ENCODE results near the gene POLR2F. TPM values are rescaled to one million over a fixed set of nuclear protein-coding genes. Genes with fewer than 3 reads are reported as not detected.

Gene POLR2F
- total RNA-seq, 4 donors from 2014 or later: 57.3 to 73.9 (median 61.6) TPM

- no peak for DNase-seq (ENCODE audit: low spot score)
- no peak for ATAC-seq (ENCODE audit: low FRiP score)
- no peak for TF ChIP-seq CTCF (IDR thresholded peaks at IDR 0.05)
These were observed 29.7 kb downstream of the POLR2F start for GRCh38 chr22:37982938-37983859.

GRCh38 chr22:37983860-37984791 is 30.6 kb downstream of the POLR2F start, which contains the start of gene SOX10:
Gene SOX10 (minus strand): TSS chr22:37984555. CDS start chr22:37983784, 771 bp downstream.
- DNase-seq (ENCODE audit: low spot score): no peak
- ATAC-seq (ENCODE audit: low FRiP score): no peak
- no peak for TF ChIP-seq CTCF (IDR thresholded peaks at IDR 0.05)

GRCh38 chr22:37985050-37985585 is 31.6 kb downstream of the POLR2F start:
- ATAC-seq (ENCODE audit: low FRiP score): no peak

GRCh38 chr22:37985751-37986281 is 32.3 kb downstream of the POLR2F start:
- TF ChIP-seq CTCF (IDR thresholded peaks at IDR 0.05): no peak
- ATAC-seq (ENCODE audit: low FRiP score) (no peak), DNase-seq (ENCODE audit: low spot score) (no peak)

More at GRCh38 chr22:37985050-37985585, 31.6 kb downstream of the POLR2F start:
- no peak for TF ChIP-seq CTCF (IDR thresholded peaks at IDR 0.05)
- no peak for DNase-seq (ENCODE audit: low spot score)

- ATAC-seq (ENCODE audit: low FRiP score) (no peak), DNase-seq (ENCODE audit: low spot score) (no peak)
- TF ChIP-seq CTCF (IDR thresholded peaks at IDR 0.05): no peak
These were observed 32.9 kb downstream of the POLR2F start for GRCh38 chr22:37986371-37986770.

Data from omental fat pad (tissue), 4 donors.